Medulla oblongata (tissue), 1 donor: ENCODE measurements around the gene LRRC23.

Experiments used
- DNase-seq: peaks from one replicate; pipeline ENCODE4 v3.0.0-alpha.2; 2015; ENCODE audit errors: extremely low spot score

LRRC23 gene

DNA sequence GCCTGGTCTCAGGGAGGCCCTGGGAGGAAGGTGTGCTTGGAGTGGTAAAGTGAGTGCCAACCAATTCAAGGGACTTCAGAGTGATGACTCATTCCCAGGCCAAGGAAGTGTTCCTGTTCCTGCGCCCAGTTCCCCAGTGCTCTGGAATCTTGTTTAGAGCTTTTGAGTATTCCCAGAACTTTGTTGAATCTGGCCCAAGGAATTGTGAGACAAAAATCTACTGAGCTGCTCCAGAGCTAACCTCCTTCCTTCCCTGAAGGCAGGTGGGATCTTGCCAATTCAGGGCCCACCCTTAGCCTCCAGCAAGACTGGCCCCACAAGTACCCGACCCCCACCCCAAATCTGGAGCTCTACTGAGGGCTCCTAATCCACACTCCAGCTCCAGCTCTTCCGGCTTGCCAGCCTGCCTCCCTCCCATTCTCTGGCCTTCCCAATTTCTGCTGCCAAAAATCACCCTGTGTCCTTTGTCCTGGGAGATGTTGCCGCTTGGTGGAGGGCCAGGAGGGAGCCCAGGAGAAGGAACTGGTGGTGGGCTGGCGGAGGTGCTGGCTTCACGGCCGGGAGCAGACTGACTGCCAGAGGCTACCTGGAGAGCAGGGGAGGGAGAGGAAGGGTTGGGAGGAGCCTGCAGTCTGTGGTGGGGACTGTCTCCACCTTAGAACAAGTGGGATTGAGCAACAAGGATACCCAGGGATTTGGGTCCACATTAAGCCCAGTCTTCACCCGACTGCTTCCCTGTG is 21.1 kb downstream of the LRRC23 start:
- DNase-seq, result peak; percentile 85

DNA sequence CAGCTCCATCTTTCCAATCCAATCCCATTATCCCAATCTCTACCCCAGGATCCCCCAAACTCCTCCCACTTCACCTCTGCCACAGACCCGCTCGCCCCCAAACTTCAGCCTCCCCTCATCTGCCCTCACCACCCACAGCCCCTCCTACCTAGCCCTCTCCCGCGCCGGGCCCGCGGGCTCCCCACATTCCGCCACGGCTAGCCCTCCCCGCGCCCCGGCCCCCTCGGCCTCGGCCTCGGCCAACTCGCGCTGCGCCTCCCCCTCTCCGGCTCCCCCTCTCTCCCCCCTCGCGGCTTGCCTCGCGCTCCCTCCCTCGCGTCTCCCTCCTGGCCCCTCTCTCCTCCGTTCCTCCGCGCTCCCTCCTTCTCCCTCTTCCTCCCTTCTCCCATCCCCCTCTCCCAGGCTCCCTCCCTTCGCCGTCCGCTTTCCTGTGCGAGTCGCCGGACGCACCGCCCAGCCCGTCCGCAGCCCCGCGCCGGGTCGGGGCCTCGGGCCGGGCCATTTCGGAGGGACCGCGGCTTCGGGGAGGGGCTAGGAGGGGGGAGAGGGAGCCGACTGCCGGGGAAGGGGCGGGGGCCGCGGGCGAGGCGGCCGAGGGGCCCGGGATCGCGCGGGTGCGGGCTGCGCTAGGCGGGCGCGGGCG is 22.9 kb downstream of the LRRC23 start, which contains the start of gene ATN1:
Gene ATN1, plus strand, starts transcription at position 581 of the 643 bp plus-strand sequence. CDS start 6,043 bp downstream, outside the sequence.
- DNase-seq, result peak; percentile 89

DNA sequence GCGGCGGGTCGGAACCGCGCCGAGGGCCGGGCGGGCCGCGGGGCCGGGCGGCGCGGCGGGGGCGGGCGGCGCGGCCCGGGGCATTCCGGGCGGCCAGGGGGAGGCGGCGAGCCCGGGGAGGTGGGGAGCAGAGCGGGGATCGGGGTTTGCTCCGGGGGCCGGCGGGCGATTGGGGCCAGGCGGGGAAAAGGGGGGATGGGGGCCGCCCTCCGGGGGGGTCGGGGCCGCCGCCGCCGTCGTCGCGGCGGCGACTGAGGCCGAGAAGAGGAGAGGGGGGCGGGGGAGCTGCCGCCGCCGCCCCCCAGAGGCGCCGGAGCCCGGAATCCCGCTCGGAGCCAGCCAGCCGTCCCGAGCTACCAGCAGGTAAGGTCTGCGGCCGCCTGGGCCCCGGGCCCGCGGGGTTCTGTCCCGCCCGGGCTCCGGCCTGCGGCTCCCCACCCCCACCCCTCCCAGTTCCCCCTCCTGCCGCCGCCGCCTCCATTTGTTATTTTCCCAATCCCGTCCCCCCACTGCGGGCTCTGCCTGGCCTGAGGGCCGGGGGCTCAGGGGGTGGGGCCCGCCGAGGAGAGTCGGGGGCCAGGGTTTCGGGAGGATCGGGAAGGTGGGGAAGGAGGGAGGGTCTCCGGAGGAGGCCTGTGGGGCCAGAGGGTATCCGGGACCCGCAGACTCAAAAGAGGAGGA is 23.5 kb downstream of the LRRC23 start:
- no peak for DNase-seq

DNA sequence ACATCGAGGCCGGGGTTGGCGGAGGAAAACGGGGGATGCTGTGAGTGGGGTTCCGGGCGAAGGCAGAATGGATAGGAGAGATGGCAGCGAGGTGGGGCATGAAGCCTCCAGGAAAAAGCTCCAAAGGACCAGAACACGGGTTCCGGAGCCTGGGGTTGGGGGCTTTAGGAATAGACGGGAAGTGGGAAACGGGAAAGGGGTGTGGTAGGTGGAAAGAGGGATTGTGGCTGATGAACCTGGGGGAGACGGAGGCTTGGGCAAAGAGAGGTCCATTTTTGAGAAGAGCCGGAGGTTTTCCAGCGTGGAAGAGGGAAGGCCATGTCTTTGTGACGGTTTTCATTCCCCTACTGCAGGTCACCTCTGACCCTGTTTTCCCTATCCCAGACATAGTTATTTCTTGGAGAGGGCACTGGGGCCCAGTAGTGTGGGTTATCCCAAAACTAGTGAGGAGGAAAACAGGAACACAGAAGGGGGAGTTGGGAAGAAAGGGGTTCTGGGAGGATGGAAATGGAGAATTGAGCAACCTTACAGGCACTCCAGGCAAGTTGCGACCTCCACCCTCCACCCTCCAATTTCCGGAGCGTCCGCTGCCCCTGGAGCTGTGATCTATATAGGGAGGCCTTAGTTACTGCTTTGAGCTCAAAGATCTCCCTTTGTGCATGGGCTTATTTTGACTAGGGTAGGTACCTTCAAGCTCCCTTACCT is 24.2 kb downstream of the LRRC23 start:
- no peak for DNase-seq

DNA sequence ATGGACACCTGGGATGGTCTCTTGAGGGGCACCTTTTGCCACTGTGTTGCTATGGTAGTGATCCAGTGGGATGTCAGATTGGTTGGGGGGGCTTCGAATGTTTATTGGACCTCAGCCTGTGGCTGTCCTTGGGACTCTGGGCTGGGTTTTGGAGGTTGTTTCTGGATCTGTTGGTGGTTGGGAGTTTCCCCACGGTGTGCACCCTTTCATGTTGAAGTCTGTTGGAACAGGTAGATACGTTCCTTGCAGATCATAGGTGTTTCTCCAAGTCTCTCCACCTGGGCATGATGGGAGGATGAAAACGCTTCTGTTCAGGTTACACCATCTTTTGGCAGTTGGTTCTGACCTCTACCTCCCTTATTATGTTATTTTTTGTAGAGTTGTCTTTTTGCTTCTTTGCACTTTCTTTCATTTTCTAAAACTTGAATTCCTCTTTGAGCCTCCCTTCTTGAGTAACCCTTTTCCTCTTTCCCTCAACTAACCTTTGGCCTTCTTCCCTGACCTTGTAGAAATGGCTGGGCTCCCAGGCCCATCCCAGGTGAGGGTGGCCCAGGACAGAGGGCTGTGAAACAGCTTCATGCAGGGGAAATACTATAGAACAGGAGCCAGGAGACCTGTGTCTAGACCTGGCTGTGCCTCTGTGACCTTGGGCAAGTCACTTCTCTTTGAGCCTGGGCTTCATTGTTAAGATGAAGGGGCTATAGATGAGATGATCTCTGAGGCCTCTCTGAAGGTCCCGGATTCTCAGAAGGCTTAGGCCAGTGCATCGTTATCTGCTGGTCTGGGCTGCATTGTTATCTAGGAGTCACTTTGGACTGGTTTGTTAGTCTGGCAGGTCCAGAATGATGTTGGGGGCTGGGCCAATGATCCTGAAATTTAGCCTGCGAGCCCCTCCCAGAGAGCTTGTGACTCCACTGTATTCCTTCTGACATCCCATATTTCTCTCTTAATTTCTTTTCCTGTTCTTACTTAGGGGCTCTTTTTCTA is 25.1 kb downstream of the LRRC23 start:
- DNase-seq, result no peak

DNA sequence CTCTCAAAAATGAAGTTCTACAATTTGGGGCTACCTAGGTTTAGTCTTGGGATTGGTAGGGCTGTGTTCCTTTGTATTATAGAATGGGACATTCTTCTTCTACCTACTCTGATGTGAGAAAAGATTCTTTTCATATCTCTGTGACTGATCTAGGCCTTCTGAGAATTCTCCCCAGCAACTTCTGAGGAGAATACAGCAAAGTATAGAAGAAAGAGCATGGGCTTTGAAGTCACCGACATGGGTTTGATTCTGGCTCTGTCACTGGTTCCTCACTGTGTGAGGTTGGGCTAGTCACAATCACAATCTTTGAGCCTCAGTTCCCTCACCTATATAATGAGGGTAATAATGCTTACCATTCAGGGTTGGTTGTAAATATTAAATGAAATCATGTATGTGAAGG is 28.1 kb downstream of the LRRC23 start:
- no peak for DNase-seq

DNA sequence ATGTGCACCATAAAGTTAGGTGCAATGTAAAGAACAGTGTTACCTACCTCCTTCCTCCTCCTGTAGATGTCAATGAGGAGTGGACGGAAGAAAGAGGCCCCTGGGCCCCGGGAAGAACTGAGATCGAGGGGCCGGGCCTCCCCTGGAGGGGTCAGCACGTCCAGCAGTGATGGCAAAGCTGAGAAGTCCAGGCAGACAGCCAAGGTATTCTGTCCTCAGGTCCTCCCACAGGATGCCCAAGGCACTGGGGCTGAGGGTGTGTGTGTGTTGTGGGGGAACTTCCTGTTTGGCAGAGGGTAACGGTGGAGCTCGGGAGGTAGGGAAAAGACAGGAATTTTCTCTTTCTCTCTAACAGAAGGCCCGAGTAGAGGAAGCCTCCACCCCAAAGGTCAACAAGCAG is 29.5 kb downstream of the LRRC23 start:
- no peak for DNase-seq

DNA sequence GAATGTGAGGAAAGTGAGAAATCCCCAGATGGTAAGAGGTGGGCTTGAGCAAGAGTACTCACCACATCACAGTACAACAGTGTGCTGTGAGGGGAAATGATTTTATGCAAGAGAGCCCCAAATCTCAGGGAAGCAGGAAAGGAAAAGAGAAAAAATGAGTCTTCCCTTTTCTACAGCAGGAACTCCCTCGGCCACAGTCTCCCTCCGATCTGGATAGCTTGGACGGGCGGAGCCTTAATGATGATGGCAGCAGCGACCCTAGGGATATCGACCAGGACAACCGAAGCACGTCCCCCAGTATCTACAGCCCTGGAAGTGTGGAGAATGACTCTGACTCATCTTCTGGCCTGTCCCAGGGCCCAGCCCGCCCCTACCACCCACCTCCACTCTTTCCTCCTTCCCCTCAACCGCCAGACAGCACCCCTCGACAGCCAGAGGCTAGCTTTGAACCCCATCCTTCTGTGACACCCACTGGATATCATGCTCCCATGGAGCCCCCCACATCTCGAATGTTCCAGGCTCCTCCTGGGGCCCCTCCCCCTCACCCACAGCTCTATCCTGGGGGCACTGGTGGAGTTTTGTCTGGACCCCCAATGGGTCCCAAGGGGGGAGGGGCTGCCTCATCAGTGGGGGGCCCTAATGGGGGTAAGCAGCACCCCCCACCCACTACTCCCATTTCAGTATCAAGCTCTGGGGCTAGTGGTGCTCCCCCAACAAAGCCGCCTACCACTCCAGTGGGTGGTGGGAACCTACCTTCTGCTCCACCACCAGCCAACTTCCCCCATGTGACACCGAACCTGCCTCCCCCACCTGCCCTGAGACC is 31.0 kb downstream of the LRRC23 start:
- no peak for DNase-seq

DNA sequence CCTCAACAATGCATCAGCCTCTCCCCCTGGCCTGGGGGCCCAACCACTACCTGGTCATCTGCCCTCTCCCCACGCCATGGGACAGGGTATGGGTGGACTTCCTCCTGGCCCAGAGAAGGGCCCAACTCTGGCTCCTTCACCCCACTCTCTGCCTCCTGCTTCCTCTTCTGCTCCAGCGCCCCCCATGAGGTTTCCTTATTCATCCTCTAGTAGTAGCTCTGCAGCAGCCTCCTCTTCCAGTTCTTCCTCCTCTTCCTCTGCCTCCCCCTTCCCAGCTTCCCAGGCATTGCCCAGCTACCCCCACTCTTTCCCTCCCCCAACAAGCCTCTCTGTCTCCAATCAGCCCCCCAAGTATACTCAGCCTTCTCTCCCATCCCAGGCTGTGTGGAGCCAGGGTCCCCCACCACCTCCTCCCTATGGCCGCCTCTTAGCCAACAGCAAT is 31.6 kb downstream of the LRRC23 start:
- no peak for DNase-seq

DNA sequence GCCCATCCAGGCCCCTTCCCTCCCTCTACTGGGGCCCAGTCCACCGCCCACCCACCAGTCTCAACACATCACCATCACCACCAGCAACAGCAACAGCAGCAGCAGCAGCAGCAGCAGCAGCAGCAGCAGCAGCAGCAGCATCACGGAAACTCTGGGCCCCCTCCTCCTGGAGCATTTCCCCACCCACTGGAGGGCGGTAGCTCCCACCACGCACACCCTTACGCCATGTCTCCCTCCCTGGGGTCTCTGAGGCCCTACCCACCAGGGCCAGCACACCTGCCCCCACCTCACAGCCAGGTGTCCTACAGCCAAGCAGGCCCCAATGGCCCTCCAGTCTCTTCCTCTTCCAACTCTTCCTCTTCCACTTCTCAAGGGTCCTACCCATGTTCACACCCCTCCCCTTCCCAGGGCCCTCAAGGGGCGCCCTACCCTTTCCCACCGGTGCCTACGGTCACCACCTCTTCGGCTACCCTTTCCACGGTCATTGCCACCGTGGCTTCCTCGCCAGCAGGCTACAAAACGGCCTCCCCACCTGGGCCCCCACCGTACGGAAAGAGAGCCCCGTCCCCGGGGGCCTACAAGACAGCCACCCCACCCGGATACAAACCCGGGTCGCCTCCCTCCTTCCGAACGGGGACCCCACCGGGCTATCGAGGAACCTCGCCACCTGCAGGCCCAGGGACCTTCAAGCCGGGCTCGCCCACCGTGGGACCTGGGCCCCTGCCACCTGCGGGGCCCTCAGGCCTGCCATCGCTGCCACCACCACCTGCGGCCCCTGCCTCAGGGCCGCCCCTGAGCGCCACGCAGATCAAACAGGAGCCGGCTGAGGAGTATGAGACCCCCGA is 32.2 kb downstream of the LRRC23 start:
- DNase-seq, result no peak

DNA sequence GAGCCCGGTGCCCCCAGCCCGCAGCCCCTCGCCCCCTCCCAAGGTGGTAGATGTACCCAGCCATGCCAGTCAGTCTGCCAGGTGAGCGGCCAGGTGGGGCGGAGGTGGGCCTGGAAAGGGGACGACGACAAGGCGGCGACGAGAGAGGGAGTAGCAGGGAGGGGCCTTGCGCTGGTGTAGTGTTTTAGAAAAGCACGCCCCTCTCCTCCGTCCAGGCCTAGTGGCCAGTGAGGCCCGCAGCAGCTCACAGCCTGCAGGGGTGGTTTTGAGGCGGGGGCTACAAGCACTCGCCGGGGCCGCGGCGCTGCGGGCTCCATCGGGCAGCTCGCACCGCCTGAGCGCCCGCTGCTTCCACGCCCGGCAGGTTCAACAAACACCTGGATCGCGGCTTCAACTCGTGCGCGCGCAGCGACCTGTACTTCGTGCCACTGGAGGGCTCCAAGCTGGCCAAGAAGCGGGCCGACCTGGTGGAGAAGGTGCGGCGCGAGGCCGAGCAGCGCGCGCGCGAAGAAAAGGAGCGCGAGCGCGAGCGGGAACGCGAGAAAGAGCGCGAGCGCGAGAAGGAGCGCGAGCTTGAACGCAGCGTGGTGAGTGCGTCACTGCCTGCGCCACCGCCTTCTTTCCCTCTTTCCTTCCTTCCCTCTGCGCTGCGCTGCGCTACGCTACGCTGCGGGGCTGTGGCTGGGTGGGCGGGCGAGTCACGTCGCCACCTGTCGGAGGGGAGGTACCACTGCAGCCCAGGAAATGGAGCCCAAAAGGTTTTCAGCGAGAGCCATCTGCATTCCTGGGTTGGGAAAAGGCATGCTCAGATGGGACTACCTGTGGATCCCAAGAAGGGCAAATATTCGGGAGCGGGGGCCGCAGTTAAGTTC is 33.1 kb downstream of the LRRC23 start:
- DNase-seq, result peak; percentile 97

DNA sequence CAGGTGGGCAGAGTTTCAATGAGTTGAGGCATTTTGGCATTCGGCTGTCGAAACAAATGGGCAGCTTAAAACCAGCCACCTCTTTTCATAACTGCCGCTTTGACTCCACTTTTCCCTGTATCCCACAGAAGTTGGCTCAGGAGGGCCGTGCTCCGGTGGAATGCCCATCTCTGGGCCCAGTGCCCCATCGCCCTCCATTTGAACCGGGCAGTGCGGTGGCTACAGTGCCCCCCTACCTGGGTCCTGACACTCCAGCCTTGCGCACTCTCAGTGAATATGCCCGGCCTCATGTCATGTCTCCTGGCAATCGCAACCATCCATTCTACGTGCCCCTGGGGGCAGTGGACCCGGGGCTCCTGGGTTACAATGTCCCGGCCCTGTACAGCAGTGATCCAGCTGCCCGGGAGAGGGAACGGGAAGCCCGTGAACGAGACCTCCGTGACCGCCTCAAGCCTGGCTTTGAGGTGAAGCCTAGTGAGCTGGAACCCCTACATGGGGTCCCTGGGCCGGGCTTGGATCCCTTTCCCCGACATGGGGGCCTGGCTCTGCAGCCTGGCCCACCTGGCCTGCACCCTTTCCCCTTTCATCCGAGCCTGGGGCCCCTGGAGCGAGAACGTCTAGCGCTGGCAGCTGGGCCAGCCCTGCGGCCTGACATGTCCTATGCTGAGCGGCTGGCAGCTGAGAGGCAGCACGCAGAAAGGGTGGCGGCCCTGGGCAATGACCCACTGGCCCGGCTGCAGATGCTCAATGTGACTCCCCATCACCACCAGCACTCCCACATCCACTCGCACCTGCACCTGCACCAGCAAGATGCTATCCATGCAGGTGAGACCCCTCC is 34.0 kb downstream of the LRRC23 start:
- no peak for DNase-seq

DNA sequence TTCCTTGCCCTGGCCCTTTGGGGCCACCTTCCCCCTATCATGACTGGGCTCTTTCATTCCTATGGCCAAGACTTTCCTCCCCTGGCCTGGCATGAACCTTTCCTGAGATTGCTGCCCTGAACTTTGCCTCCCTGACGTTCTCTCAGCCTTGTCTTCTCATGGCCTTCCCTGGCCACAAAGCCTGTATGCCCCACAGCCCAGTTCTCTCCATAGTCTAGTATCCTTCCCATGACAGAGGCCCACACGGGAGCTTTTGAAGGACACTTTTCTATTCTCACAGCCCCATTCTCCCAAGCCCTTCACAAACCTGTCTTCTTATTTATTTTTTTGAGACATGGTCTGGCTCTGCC is 34.5 kb downstream of the LRRC23 start:
- no peak for DNase-seq

DNA sequence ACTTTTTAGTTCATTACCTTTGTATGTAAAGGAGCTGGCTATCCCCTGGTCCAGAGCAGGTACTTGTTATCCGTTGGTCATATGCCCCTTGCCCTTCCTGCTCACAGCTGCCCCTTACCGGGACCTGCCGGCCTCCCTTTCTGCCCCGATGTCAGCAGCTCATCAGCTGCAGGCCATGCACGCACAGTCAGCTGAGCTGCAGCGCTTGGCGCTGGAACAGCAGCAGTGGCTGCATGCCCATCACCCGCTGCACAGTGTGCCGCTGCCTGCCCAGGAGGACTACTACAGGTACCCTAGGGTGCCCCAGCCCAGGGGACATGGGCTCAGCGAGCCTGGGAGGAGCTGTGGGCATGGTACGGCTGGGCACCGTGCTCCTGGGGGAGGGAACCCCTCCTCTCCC is 36.6 kb downstream of the LRRC23 start:
- DNase-seq, result no peak

DNA sequence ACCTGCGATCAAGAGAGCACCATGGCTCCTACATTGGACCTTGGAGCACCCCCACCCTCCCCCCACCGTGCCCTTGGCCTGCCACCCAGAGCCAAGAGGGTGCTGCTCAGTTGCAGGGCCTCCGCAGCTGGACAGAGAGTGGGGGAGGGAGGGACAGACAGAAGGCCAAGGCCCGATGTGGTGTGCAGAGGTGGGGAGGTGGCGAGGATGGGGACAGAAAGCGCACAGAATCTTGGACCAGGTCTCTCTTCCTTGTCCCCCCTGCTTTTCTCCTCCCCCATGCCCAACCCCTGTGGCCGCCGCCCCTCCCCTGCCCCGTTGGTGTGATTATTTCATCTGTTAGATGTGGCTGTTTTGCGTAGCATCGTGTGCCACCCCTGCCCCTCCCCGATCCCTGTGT is 37.2 kb downstream of the LRRC23 start:
- DNase-seq, result no peak

DNA sequence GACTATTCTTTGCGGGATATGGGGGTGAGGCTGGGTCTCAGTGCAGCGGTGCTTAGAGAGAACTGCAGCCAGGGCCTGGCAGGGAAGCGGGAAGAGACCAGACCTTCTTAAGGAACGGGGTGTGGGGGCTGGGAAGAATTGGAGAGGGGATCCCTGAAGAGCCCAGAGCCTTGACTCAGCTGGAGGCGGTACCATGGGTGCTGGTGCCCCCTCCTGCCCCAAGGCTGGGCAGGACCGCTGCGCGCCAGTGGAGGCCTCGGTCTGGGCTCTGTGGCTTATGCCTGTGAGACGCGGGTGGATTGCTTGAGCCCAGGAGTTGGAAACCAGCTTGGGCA is 37.7 kb downstream of the LRRC23 start:
- DNase-seq, result no peak

DNA sequence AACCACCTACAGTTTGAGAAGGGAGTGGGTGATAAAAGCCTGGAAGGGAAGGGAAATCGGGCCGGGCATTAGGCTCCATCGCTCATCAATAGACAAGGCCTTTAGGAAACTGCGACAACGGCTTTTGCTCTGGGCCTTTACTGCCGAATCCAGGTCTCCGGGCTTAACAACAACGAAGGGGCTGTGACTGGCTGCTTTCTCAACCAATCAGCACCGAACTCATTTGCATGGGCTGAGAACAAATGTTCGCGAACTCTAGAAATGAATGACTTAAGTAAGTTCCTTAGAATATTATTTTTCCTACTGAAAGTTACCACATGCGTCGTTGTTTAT is 38.7 kb downstream of the LRRC23 start:
- peak; percentile 97 for DNase-seq
